Upper lobe of left lung (tissue), 4 donors: ENCODE results near the gene RUVBL2.

ENCODE experiments used
- EP300 ChIP-seq, 4 donors: sonication (generic); formaldehyde crosslinking; IDR thresholded peaks; one replicate each; pipeline ENCODE4 v1.5.1; 2017; ENCODE audit warnings: antibody characterized with exemption in 4 of 4, control low read depth in 2 of 4
- POLR2A ChIP-seq, 4 donors: fragments of 450-650 bp; IDR thresholded peaks; one replicate each; pipeline ENCODE4 v1.5.1; 2016 to 2017; ENCODE audit warnings: antibody characterized with exemption in 4 of 4, mild to moderate bottlenecking in 2 of 4
- POLR2AphosphoS5 ChIP-seq, 2 donors: sonication (generic); formaldehyde crosslinking; IDR thresholded peaks; one replicate each; pipeline ENCODE4 v1.5.1; 2017; ENCODE audit warnings: antibody characterized with exemption in 2 of 2
- TF ChIP-seq, protein P1 (sequence below), 6 experiments: fragments of 450-650 bp in 4 of 6; fragments of 200-600 bp in 2 of 6; sonication (generic) in 2 of 6; IDR thresholded peaks; one replicate each; pipeline ENCODE4 v1.5.1; 2016 to 2019; ENCODE audit warnings: antibody characterized with exemption in 6 of 6

DNA sequence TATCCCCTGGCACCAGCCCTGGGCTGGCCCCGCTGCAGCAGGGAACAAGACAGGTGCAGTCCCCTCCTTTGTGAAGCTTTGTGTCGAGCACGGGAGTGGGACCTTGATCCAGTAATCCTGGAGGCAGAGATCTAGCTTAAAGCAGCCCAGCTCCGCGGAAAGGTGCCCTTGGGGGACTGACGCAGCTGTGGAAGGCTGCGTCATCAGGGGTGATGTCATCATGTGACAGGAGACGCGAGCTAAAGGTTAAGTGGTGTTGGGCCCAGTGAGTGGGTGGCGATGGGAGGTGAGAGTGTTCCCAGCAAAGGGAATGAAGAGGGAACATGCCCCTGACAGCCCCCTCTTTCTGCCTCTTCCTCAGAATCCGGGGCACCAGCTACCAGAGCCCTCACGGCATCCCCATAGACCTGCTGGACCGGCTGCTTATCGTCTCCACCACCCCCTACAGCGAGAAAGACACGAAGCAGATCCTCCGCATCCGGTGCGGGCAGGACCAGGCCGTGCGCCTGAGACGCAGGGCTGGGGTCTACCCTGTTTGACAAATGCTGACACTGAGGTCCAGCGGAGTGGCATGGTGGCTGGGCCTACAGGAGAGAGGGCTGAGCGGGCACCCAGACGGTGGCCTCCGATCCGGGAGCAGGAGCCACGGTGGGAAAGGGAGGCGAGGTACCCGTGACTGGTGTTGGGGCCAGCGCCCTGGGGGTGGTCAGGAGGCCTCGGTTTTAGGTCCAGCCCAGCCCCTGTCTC lies 20.6 kb downstream of the RUVBL2 start:
- TF ChIP-seq POLR2A (IDR thresholded peaks at IDR 0.05) (no peak), EP300 (IDR thresholded peaks at IDR 0.05) (no peak), POLR2AphosphoS5 (IDR thresholded peaks at IDR 0.05) (no peak)
- TF ChIP-seq, protein P1, sequence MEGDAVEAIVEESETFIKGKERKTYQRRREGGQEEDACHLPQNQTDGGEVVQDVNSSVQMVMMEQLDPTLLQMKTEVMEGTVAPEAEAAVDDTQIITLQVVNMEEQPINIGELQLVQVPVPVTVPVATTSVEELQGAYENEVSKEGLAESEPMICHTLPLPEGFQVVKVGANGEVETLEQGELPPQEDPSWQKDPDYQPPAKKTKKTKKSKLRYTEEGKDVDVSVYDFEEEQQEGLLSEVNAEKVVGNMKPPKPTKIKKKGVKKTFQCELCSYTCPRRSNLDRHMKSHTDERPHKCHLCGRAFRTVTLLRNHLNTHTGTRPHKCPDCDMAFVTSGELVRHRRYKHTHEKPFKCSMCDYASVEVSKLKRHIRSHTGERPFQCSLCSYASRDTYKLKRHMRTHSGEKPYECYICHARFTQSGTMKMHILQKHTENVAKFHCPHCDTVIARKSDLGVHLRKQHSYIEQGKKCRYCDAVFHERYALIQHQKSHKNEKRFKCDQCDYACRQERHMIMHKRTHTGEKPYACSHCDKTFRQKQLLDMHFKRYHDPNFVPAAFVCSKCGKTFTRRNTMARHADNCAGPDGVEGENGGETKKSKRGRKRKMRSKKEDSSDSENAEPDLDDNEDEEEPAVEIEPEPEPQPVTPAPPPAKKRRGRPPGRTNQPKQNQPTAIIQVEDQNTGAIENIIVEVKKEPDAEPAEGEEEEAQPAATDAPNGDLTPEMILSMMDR (IDR thresholded peaks at IDR 0.05) = no peak
